Measurements from ENCODE around the gene MCC.

DNA sequence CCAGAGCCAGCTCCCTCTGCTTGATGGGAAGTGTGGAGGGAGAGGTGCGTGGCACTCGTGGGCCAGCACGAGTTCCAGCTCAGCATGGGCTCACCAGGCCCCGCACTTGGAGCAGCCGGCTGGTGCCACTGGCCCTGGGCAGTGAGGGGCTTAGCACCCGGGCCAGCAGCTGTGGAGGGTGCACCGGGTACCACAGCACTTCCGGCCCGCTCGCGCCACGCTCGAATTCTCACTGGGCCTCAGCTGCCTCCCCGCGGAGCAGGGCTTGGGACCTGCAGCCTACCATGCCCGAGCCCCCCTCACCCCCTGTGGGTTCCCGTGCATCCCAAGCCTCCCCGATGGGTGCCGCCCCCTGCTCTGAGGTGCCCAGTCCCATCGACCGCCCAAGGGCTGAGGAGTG lies 413.2 kb downstream of the MCC start:
- TF ChIP-seq ELF4 (IDR thresholded peaks at IDR 0.05): no peak
- TF ChIP-seq ARNT (IDR thresholded peaks at IDR 0.05): no peak
